ENCODE measurements around the gene TPP1. TPM values are rescaled to one million over a fixed set of nuclear protein-coding genes. Genes with fewer than 3 reads are reported as not detected.

TPP1 gene
- total RNA-seq, 1 experiment from 2014 or later: 21.6 TPM

GRCh38 chr11:6615882-6616585 lies 3.2 kb downstream of the TPP1 start:
- H3K9ac ChIP-seq (ENCODE audit: low read length): no peak overlapping the region
- no peaks in the 10 kb centered on the region for H3K9me2 ChIP-seq (replicated peaks; ENCODE audit: low read length)
- H3K27ac ChIP-seq (ENCODE audit: low read length): no peak overlapping the region
- no peaks in the 10 kb centered on the region for H3K9me3 ChIP-seq (ENCODE audit: low read length)
- intact Hi-C loops (cut with micrococcal nuclease): no loop called here
- no peak overlapping the region for H2AFZ ChIP-seq (ENCODE audit: low read length)
- H4K20me1 ChIP-seq (ENCODE audit: low read length): no peaks in the 10 kb centered on the region
- H3K4me1 ChIP-seq (ENCODE audit: insufficient read depth, low read length): peaks cover 26% of the 10 kb centered on the region
- no peak overlapping the region for H3K4me2 ChIP-seq (ENCODE audit: low read length)
- no peak for TF ChIP-seq CTCF (conservative IDR thresholded peaks at IDR 0.05; ENCODE audit: low read depth, low read length)
- no peak for TF ChIP-seq EZH2phosphoT487 (IDR thresholded peaks at IDR 0.05; ENCODE audit: borderline replicate concordance, low read length)
- TF ChIP-seq EZH2 (IDR thresholded peaks at IDR 0.05; ENCODE audit: low read length, unreplicated experiment): no peak
- no peak overlapping the region for H3K4me3 ChIP-seq (ENCODE audit: low read length)
- CTCF ChIA-PET: no interaction called here
- ATAC-seq (no peak), DNase-seq (no peak)
- H3K36me3 ChIP-seq (ENCODE audit: low read depth, low read length): peaks cover 2% of the 10 kb centered on the region; the same call in 1 of the 2 replicates
- no peaks in the 10 kb centered on the region for H3F3A ChIP-seq (ENCODE audit: low read length, unreplicated experiment)
- peaks cover 11% of the 10 kb centered on the region for H3K79me2 ChIP-seq (ENCODE audit: low read length)
- no peaks in the 10 kb centered on the region for H3K27me3 ChIP-seq (ENCODE audit: low read length)
- POLR2A ChIA-PET (ENCODE audit: unreplicated experiment): no interaction called here
- BruUV-seq (replicated peaks): no TSS peak

- Histone ChIP-seq H3K9ac (ENCODE audit: low read length) (no peak overlapping the region), H2AFZ (ENCODE audit: low read length) (no peak overlapping the region), H3K4me1 (ENCODE audit: insufficient read depth, low read length) (peaks cover 28% of the 10 kb centered on the region), H3K4me2 (ENCODE audit: low read length) (no peak overlapping the region), H4K20me1 (ENCODE audit: low read length) (no peaks in the 10 kb centered on the region), H3F3A (ENCODE audit: low read length, unreplicated experiment) (no peaks in the 10 kb centered on the region), H3K4me3 (ENCODE audit: low read length) (no peak overlapping the region), H3K27me3 (ENCODE audit: low read length) (no peaks in the 10 kb centered on the region), H3K36me3 (ENCODE audit: low read depth, low read length) (peaks cover 11% of the 10 kb centered on the region; the same call in 1 of the 2 replicates), H3K9me2 (replicated peaks; ENCODE audit: low read length) (no peaks in the 10 kb centered on the region), H3K27ac (ENCODE audit: low read length) (no peak overlapping the region), H3K79me2 (ENCODE audit: low read length) (peaks cover 18% of the 10 kb centered on the region), H3K9me3 (ENCODE audit: low read length) (no peaks in the 10 kb centered on the region)
- ChIA-PET CTCF (no interaction called here), POLR2A (ENCODE audit: unreplicated experiment) (no interaction called here)
- ATAC-seq (no peak), DNase-seq (no peak)
- no TSS peak for BruUV-seq (replicated peaks)
- TF ChIP-seq EZH2phosphoT487 (IDR thresholded peaks at IDR 0.05; ENCODE audit: borderline replicate concordance, low read length): no peak
- no peak for TF ChIP-seq EZH2 (IDR thresholded peaks at IDR 0.05; ENCODE audit: low read length, unreplicated experiment)
- no peak for TF ChIP-seq CTCF (conservative IDR thresholded peaks at IDR 0.05; ENCODE audit: low read depth, low read length)
- intact Hi-C loops (cut with micrococcal nuclease): no loop called here
These were observed 4.2 kb downstream of the TPP1 start for GRCh38 chr11:6615046-6615445.

- BruUV-seq (replicated peaks): no TSS peak
- H3K9me2 ChIP-seq (replicated peaks; ENCODE audit: low read length): no peaks in the 10 kb centered on the region
- no peak for DNase-seq
- peaks cover 28% of the 10 kb centered on the region for H3K4me1 ChIP-seq (ENCODE audit: insufficient read depth, low read length)
- no peak overlapping the region for H3K4me2 ChIP-seq (ENCODE audit: low read length)
- no peak overlapping the region for H3K4me3 ChIP-seq (ENCODE audit: low read length)
- TF ChIP-seq EZH2phosphoT487 (IDR thresholded peaks at IDR 0.05; ENCODE audit: borderline replicate concordance, low read length) (no peak), CTCF (conservative IDR thresholded peaks at IDR 0.05; ENCODE audit: low read depth, low read length) (no peak), EZH2 (IDR thresholded peaks at IDR 0.05; ENCODE audit: low read length, unreplicated experiment) (no peak)
- H3K79me2 ChIP-seq (ENCODE audit: low read length): peaks cover 18% of the 10 kb centered on the region
- intact Hi-C loops (cut with micrococcal nuclease): loop anchor here (5.0 kb wide), 1 partner anchor 53 kb away; no protein-coding TSS in a partner anchor
- H4K20me1 ChIP-seq (ENCODE audit: low read length): no peaks in the 10 kb centered on the region
- ATAC-seq: no peak
- no peaks in the 10 kb centered on the region for H3K27me3 ChIP-seq (ENCODE audit: low read length)
- POLR2A ChIA-PET (ENCODE audit: unreplicated experiment): no interaction called here
- CTCF ChIA-PET: no interaction called here
- H3K9ac ChIP-seq (ENCODE audit: low read length): no peak overlapping the region
- no peaks in the 10 kb centered on the region for H3K9me3 ChIP-seq (ENCODE audit: low read length)
- no peak overlapping the region for H2AFZ ChIP-seq (ENCODE audit: low read length)
- H3K27ac ChIP-seq (ENCODE audit: low read length): no peak overlapping the region
- H3F3A ChIP-seq (ENCODE audit: low read length, unreplicated experiment): no peaks in the 10 kb centered on the region
- peaks cover 17% of the 10 kb centered on the region; the same call in 1 of the 2 replicates for H3K36me3 ChIP-seq (ENCODE audit: low read depth, low read length)
These were observed 4.8 kb downstream of the TPP1 start for GRCh38 chr11:6614446-6614845.

All from PC-3 (cell line).